Right kidney (tissue), 1 donor: ENCODE results near the gene DMTF1.
"Not testable (repeated sequence)": the region's sequence is repeated elsewhere in the genome, so short reads cannot be mapped to it uniquely, and the experiment has no call there.

Experiments used
- DNase-seq: peaks from one replicate; pipeline ENCODE4 v3.0.0-alpha.2; 2016

The DMTF1 gene

GRCh38 chr7:87220026-87220733 is 67.9 kb downstream of the DMTF1 start:
- peak; percentile 80 for DNase-seq

- no peak for DNase-seq
These were observed 68.5 kb downstream of the DMTF1 start for GRCh38 chr7:87220734-87221215.

- no peak for DNase-seq
These were observed 71.4 kb downstream of the DMTF1 start for GRCh38 chr7:87223666-87224065.

GRCh38 chr7:87225696-87226095 is 73.4 kb downstream of the DMTF1 start:
- no peak for DNase-seq

- DNase-seq = no peak
These were observed 74.2 kb downstream of the DMTF1 start for GRCh38 chr7:87226495-87226894.

- no peak for DNase-seq
These were observed 79.0 kb downstream of the DMTF1 start for GRCh38 chr7:87231258-87231657.

- no peak for DNase-seq
These were observed 79.5 kb downstream of the DMTF1 start for GRCh38 chr7:87231711-87232110.

GRCh38 chr7:87234949-87235348 is 82.7 kb downstream of the DMTF1 start:
- no peak for DNase-seq

- DNase-seq = not testable (repeated sequence)
These were observed 86.3 kb downstream of the DMTF1 start for GRCh38 chr7:87238464-87239051.

GRCh38 chr7:87245671-87246070 is 93.4 kb downstream of the DMTF1 start:
- DNase-seq = not testable (repeated sequence)
